ENCODE measurements around the gene MFAP2.
A peak's percentile ranks its signal among the peaks of the same experiment; 100 is the strongest.
"Not testable (repeated sequence)": the region's sequence is repeated elsewhere in the genome, so short reads cannot be mapped to it uniquely, and the experiment has no call there.

The MFAP2 gene

GRCh38 chr1:16979475-16980327 lies 719 bp downstream of the MFAP2 start:
- DNase-seq (ENCODE audit: low spot score), result no peak

- no peak for DNase-seq (ENCODE audit: low spot score)
Observed at GRCh38 chr1:16978567-16979474, 1.6 kb downstream of the MFAP2 start.

GRCh38 chr1:16978139-16978538 lies 2.3 kb downstream of the MFAP2 start:
- DNase-seq (ENCODE audit: low spot score), result no peak

- DNase-seq (ENCODE audit: low spot score), result no peak
Observed at GRCh38 chr1:16977377-16977776, 3.0 kb downstream of the MFAP2 start.

GRCh38 chr1:16976966-16977365 lies 3.5 kb downstream of the MFAP2 start:
- DNase-seq (ENCODE audit: low spot score), result no peak

- DNase-seq (ENCODE audit: low spot score), result no peak
Observed at GRCh38 chr1:16975838-16976237, 4.6 kb downstream of the MFAP2 start.

- no peak for DNase-seq (ENCODE audit: low spot score)
Observed at GRCh38 chr1:16975211-16975610, 5.2 kb downstream of the MFAP2 start.

- DNase-seq (ENCODE audit: low spot score), result no peak
Observed at GRCh38 chr1:16973215-16973614, 7.2 kb downstream of the MFAP2 start.

- no peak for DNase-seq (ENCODE audit: low spot score)
Observed at GRCh38 chr1:16972189-16972895, 8.1 kb downstream of the MFAP2 start.

GRCh38 chr1:16971341-16972188 lies 8.9 kb downstream of the MFAP2 start:
- DNase-seq (ENCODE audit: low spot score), result no peak

- no peak for DNase-seq (ENCODE audit: low spot score)
Observed at GRCh38 chr1:16970132-16970910, 10.1 kb downstream of the MFAP2 start.

GRCh38 chr1:16969651-16970050 lies 10.8 kb downstream of the MFAP2 start:
- DNase-seq (ENCODE audit: low spot score), result no peak

- no peak for DNase-seq (ENCODE audit: low spot score)
Observed at GRCh38 chr1:16969057-16969611, 11.3 kb downstream of the MFAP2 start.

GRCh38 chr1:16968372-16968771 lies 12.0 kb downstream of the MFAP2 start:
- DNase-seq (ENCODE audit: low spot score), result no peak

GRCh38 chr1:16967962-16968361 lies 12.5 kb downstream of the MFAP2 start:
- DNase-seq (ENCODE audit: low spot score), result no peak

- peak; percentile 41 for DNase-seq (ENCODE audit: low spot score)
Observed at GRCh38 chr1:16967095-16967575, 13.3 kb downstream of the MFAP2 start.

- no peak for DNase-seq (ENCODE audit: low spot score)
Observed at GRCh38 chr1:16966282-16966681, 14.1 kb downstream of the MFAP2 start.

GRCh38 chr1:16965486-16966067 lies 14.8 kb downstream of the MFAP2 start:
- DNase-seq (ENCODE audit: low spot score), result no peak

- DNase-seq (ENCODE audit: low spot score), result not testable (repeated sequence)
Observed at GRCh38 chr1:16964169-16964568, 16.3 kb downstream of the MFAP2 start.
